ENCODE results near the gene CMTM4.
"Not testable (repeated sequence)": the region's sequence is repeated elsewhere in the genome, so short reads cannot be mapped to it uniquely, and the experiment has no call there.

- TF ChIP-seq CTCF (IDR thresholded peaks at IDR 0.05; ENCODE audit: insufficient read depth, low read length, poor library complexity, severe bottlenecking); EZH2phosphoT487 (conservative IDR thresholded peaks at IDR 0.05; ENCODE audit: low read length): not testable (repeated sequence)
Measured at GRCh38 chr16:66627611-66628378, 68.7 kb downstream of the CMTM4 start.

All from SU-DHL-6 (cell line).